HepG2 (cell line): ENCODE data around the gene APLP1. TPM values are rescaled to one million over a fixed set of nuclear protein-coding genes. Genes with fewer than 3 reads are reported as not detected.

Experiments used
- ATAC-seq: fragments of 200-7000 bp; cut with Tn5 transposase; 3 replicates; pipeline ENCODE4 v1.9.1; 2020; ENCODE audit warnings: mild to moderate bottlenecking, moderate library complexity
- BruUV-seq: library from RNA; stranded (reverse); fragments of 400-500 nt; replicated peaks from 2 replicates; lab custom pipeline; 2021; lab: Mats Ljungman, UMichigan
- CTCF ChIA-PET: fragments of 300-600 bp; formaldehyde crosslinking; extraction: SDS; loops from one replicate; lab custom pipeline; 2021; ENCODE audit warnings: low total read pairs, inconsistent platforms, low intra/inter-chr PET ratio; lab: Yijun Ruan, JAX
- POLR2A ChIA-PET: fragments of 350-600 bp; sonication (Branson Sonifier 250); formaldehyde crosslinking; loops from one replicate; lab custom pipeline; 2020; ENCODE audit warnings: antibody characterized with exemption, inconsistent platforms; lab: Yijun Ruan, JAX
- DNase-seq: peaks from one replicate; pipeline ENCODE4 v3.0.0-alpha.2; 2015; ENCODE audit warnings: low spot score
- FAIRE-seq: peaks from 3 replicates; lab custom pipeline; 2011; peaks lifted over from hg19 to GRCh38; lab: Jason Lieb, UNC
- H2AFZ ChIP-seq: one replicate; pipeline ENCODE4 v1.6.1; 2011; ENCODE audit warnings: low read length, inconsistent platforms
- H3K27ac ChIP-seq: fragments of 300-600 bp; 3 replicates; pipeline ENCODE4 v1.8.0; 2011; ENCODE audit warnings: mixed run types, mild to moderate bottlenecking, mixed read lengths, low read length, inconsistent platforms; ENCODE audit not compliant: insufficient read depth; ENCODE audit errors: extremely low read length
- H3K27me3 ChIP-seq, 2 experiments: fragments of 200-600 bp in 1 of 2; 2 replicates in 1 of 2; 3 replicates in 1 of 2; pipeline versions ENCODE4 v1.6.0 to v1.8.0; 2011; ENCODE audit warnings: low read length in 2 of 2, mild to moderate bottlenecking in 2 of 2, moderate library complexity in 2 of 2, inconsistent platforms in 1 of 2; ENCODE audit not compliant: insufficient read depth in 2 of 2, control insufficient read depth in 1 of 2
- H3K36me3 ChIP-seq, 2 experiments: fragments of 200-600 bp in 1 of 2; replicated peaks in 1 of 2; 2 replicates in 1 of 2; 3 replicates in 1 of 2; pipeline versions ENCODE4 v1.5.1 to v1.8.0; 2011; ENCODE audit warnings: low read length in 2 of 2, inconsistent platforms in 1 of 2; ENCODE audit not compliant: insufficient read depth in 2 of 2, control insufficient read depth in 1 of 2
- H3K4me1 ChIP-seq: 2 replicates; pipeline ENCODE4 v1.5.1; 2012; ENCODE audit warnings: low read length, inconsistent platforms; ENCODE audit not compliant: insufficient read depth
- H3K4me2 ChIP-seq: 2 replicates; pipeline ENCODE4 v1.6.0; 2011; ENCODE audit warnings: low read depth, low read length, inconsistent platforms
- H3K4me3 ChIP-seq, 3 experiments: fragments of 200-600 bp in 1 of 3; sonication (generic), shearing (Covaris generic) in 1 of 3; replicated peaks in 1 of 3; 2 replicates each; pipeline ENCODE4 v1.5.1; 2011 to 2016; ENCODE audit warnings: low read length in 3 of 3, inconsistent platforms in 2 of 3, low read depth in 2 of 3, mild to moderate bottlenecking in 2 of 3, control low read depth in 1 of 3, mixed read lengths in 1 of 3; ENCODE audit not compliant: insufficient read depth in 1 of 3
- H3K79me2 ChIP-seq: one replicate; pipeline ENCODE4 v1.6.1; 2011; ENCODE audit warnings: low read length, inconsistent platforms; ENCODE audit not compliant: insufficient read depth
- H3K9ac ChIP-seq: 2 replicates; pipeline ENCODE4 v1.6.0; 2011; ENCODE audit warnings: mild to moderate bottlenecking, low read depth, low read length, inconsistent platforms; ENCODE audit not compliant: insufficient read depth
- H3K9me3 ChIP-seq: 2 replicates; pipeline ENCODE4 v1.5.1; 2012; ENCODE audit warnings: mild to moderate bottlenecking, low read length
- H4K20me1 ChIP-seq: 2 replicates; pipeline ENCODE4 v1.6.0; 2011; ENCODE audit warnings: inconsistent platforms, mild to moderate bottlenecking, low read length, moderate library complexity; ENCODE audit not compliant: insufficient read depth
- HIC2 ChIP-seq: sonication (generic); formaldehyde crosslinking; IDR thresholded peaks from 2 replicates; pipeline ENCODE4 v1.9.0; 2022; ENCODE audit warnings: low read depth, missing genetic modification reagents
- HMG20B ChIP-seq: conservative IDR thresholded peaks from 2 replicates; pipeline ENCODE4 v1.6.1; 2016; ENCODE audit warnings: missing genetic modification reagents, missing compliant biosample characterization
- HMGXB3 ChIP-seq: sonication (generic); formaldehyde crosslinking; IDR thresholded peaks from 2 replicates; pipeline ENCODE4 v1.4.0; 2020; ENCODE audit warnings: missing genetic modification reagents, borderline replicate concordance
- JDP2 ChIP-seq: sonication (generic); formaldehyde crosslinking; IDR thresholded peaks from 2 replicates; pipeline ENCODE4 v1.8.1; 2022; ENCODE audit warnings: missing genetic modification reagents, borderline replicate concordance
- PHB2 ChIP-seq: fragments of 450-650 bp; IDR thresholded peaks from 2 replicates; pipeline ENCODE4 v1.6.1; 2018; ENCODE audit not compliant: partially characterized antibody
- RCOR2 ChIP-seq: IDR thresholded peaks from 2 replicates; pipeline ENCODE4 v1.6.1; 2016; ENCODE audit warnings: missing biosample characterization, missing genetic modification reagents
- SMAD3 ChIP-seq: sonication (generic); formaldehyde crosslinking; IDR thresholded peaks from 2 replicates; pipeline ENCODE4 v1.4.0; 2020; ENCODE audit warnings: missing genetic modification reagents
- SPEN ChIP-seq: sonication (generic); formaldehyde crosslinking; IDR thresholded peaks from 2 replicates; pipeline ENCODE4 v1.5.1; 2020; ENCODE audit warnings: low read depth, mild to moderate bottlenecking, missing genetic modification reagents
- STAT6 ChIP-seq: sonication (generic); formaldehyde crosslinking; IDR thresholded peaks from 2 replicates; pipeline ENCODE4 v1.4.0; 2020; ENCODE audit warnings: missing genetic modification reagents, mild to moderate bottlenecking, borderline replicate concordance
- TRIM22 ChIP-seq: fragments of 450-650 bp; IDR thresholded peaks from 2 replicates; pipeline ENCODE4 v1.6.1; 2017
- ZBTB8A ChIP-seq: sonication (generic); formaldehyde crosslinking; IDR thresholded peaks from 2 replicates; pipeline ENCODE4 v1.4.0; 2020; ENCODE audit warnings: mild to moderate bottlenecking, low read depth, missing genetic modification reagents, borderline replicate concordance
- ZMYM2 ChIP-seq: sonication (generic); formaldehyde crosslinking; IDR thresholded peaks from 2 replicates; pipeline ENCODE4 v1.8.0; 2022; ENCODE audit warnings: mild to moderate bottlenecking, missing genetic modification reagents
- ZNF275 ChIP-seq: sonication (generic); formaldehyde crosslinking; IDR thresholded peaks from 2 replicates; pipeline ENCODE4 v1.8.0; 2022; ENCODE audit warnings: missing genetic modification reagents, mild to moderate bottlenecking, inconsistent platforms, borderline replicate concordance
- ZNF772 ChIP-seq: sonication (generic); formaldehyde crosslinking; IDR thresholded peaks from 2 replicates; pipeline ENCODE4 v1.5.0; 2020; ENCODE audit warnings: mild to moderate bottlenecking, missing genetic modification reagents
- WGBS: methylation state at CpG from one replicate; pipeline ENCODE4 v1.1.6; 2017; ENCODE audit warnings: low lambda C conversion rate; 5-methylcytosine and 5-hydroxymethylcytosine counted together
- in situ Hi-C: cut with HindIII; loops from 2 replicates; pipeline ENCODE4 v1.10.0; 2017; ENCODE audit warnings: low pct_unique_long_range_greater_than_20kb; ENCODE audit not compliant: extremely low pct_ligation_motif_present
- intact Hi-C: fragments of 100-400 bp; cut with micrococcal nuclease; formaldehyde crosslinking; loops from one replicate; pipeline ENCODE4 v1.10.0; 2022; ENCODE audit not compliant: unreplicated experiment
- polyA plus RNA-seq, 8 experiments: library from polyadenylated mRNA; depleted of rRNA in 3 of 8; stranded (reverse) in 7 of 8; unstranded in 1 of 8; fragments of >200 nt; fragmentation: Illumina TruSeq in 4 of 8; extraction: Trizol in 4 of 8; gene quantifications; 2 replicates each; pipeline versions ENCODE4 v1.2.1 to v1.2.3, GENCODE V29; 2011 to 2016; ENCODE audit warnings: low read depth in 4 of 8, missing spikeins in 1 of 8, mixed read lengths in 1 of 8; ENCODE audit not compliant: insufficient read depth in 1 of 8
- total RNA-seq, 5 experiments: library from RNA; depleted of rRNA; stranded (reverse); fragments of >200 nt; fragmentation: Illumina TruSeq; extraction: Trizol; gene quantifications; 2 replicates each; pipeline ENCODE4 v1.2.3, GENCODE V29; 2016; ENCODE audit warnings: low read depth in 1 of 5

Gene APLP1
- total and polyA plus RNA-seq, 2 of the 13 experiments (the other 11 are each of a cell fraction or from before 2014, with no cell fraction given), result 2.0 to 2.9 TPM

GRCh38 chr19:35847911-35848310 is 20.5 kb upstream of the APLP1 start:
- CTCF ChIA-PET, result no interaction called here
- BruUV-seq, result no TSS peak
- WGBS, result 17% methylated on average over 2 of the region's 8 CpGs
- TF ChIP-seq ZNF275 (CRISPR knock-in tag), result no peak
- TF ChIP-seq RCOR2 (CRISPR knock-in tag), result no peak
- TF ChIP-seq JDP2, result no peak
- no peak for TF ChIP-seq HMGXB3 (CRISPR knock-in tag)
- no peak for TF ChIP-seq PHB2
- TF ChIP-seq ZNF772 (CRISPR knock-in tag), result no peak
- no peak for TF ChIP-seq SPEN
- no peak for TF ChIP-seq ZBTB8A
- no peak for TF ChIP-seq SMAD3 (CRISPR knock-in tag)
- no peak for TF ChIP-seq STAT6
- TF ChIP-seq TRIM22, result no peak
- TF ChIP-seq HMG20B, result no peak
- no peak for TF ChIP-seq ZMYM2 (CRISPR knock-in tag)
- no peak for TF ChIP-seq HIC2 (CRISPR knock-in tag)

More at GRCh38 chr19:35847911-35848310, 20.5 kb upstream of the APLP1 start:
- DNase-seq (no peak), ATAC-seq (no peak), FAIRE-seq (no peak)
- Histone ChIP-seq H3K4me1 (peaks cover 27% of the 10 kb centered on the region), H3K27ac (no peak overlapping the region), H3K36me3 (no peaks in the 10 kb centered on the region), H3K4me2 (no peak overlapping the region), H3K79me2 (no peaks in the 10 kb centered on the region), H4K20me1 (no peaks in the 10 kb centered on the region), H3K9ac (no peak overlapping the region), H2AFZ (no peak overlapping the region), H3K9me3 (no peaks in the 10 kb centered on the region), H3K4me3 (no peak overlapping the region), H3K27me3 (peaks cover 4 to 55% of the 10 kb centered on the region in 2 experiments; a peak in 4 of 5 replicates)
- in situ Hi-C loops, result no loop called here
- POLR2A ChIA-PET, result no interaction called here
- intact Hi-C loops, result no loop called here
